WTC11 (cell line): ENCODE results near the gene GNRHR.

Source experiments
- ATF1 ChIP-seq: sonication (generic); formaldehyde crosslinking; IDR thresholded peaks from 2 replicates; pipeline ENCODE4 v1.8.1; 2023; ENCODE audit warnings: mild to moderate bottlenecking, moderate library complexity, missing genetic modification reagents
- CREB1 ChIP-seq: sonication (generic); formaldehyde crosslinking; IDR thresholded peaks from 2 replicates; pipeline ENCODE4 v1.8.0; 2023; ENCODE audit warnings: mild to moderate bottlenecking, missing genetic modification reagents
- ESRRA ChIP-seq: sonication (generic); formaldehyde crosslinking; IDR thresholded peaks from 2 replicates; pipeline ENCODE4 v1.8.1; 2022; ENCODE audit warnings: mild to moderate bottlenecking, missing genetic modification reagents, borderline replicate concordance
- RELA ChIP-seq: sonication (generic); formaldehyde crosslinking; IDR thresholded peaks from 2 replicates; pipeline ENCODE4 v1.8.1; 2022; ENCODE audit warnings: missing genetic modification reagents, mild to moderate bottlenecking, borderline replicate concordance
- USF2 ChIP-seq: sonication (generic); formaldehyde crosslinking; IDR thresholded peaks from 2 replicates; pipeline ENCODE4 v1.8.1; 2023; ENCODE audit warnings: mild to moderate bottlenecking, missing genetic modification reagents, moderate library complexity
- ZBTB43 ChIP-seq: sonication (generic); formaldehyde crosslinking; IDR thresholded peaks from 2 replicates; pipeline ENCODE4 v1.8.1; 2023; ENCODE audit warnings: mild to moderate bottlenecking, missing genetic modification reagents
- ZNF121 ChIP-seq: sonication (generic); formaldehyde crosslinking; IDR thresholded peaks from 2 replicates; pipeline ENCODE4 v1.8.0; 2023; ENCODE audit warnings: missing genetic modification reagents
- ZNF416 ChIP-seq: fragments of 250-450 bp; sonication (Bioruptor Pico); IDR thresholded peaks from 2 replicates; pipeline ENCODE4 v1.9.0; 2021; ENCODE audit warnings: mild to moderate bottlenecking, inconsistent platforms
- TF ChIP-seq, protein P1 (sequence below): fragments of 200-600 bp; IDR thresholded peaks from 2 replicates; pipeline ENCODE4 v1.8.0; 2022; ENCODE audit warnings: antibody characterized with exemption
- TF ChIP-seq, protein P2 (sequence below): sonication (generic); formaldehyde crosslinking; IDR thresholded peaks from 2 replicates; pipeline ENCODE4 v1.8.0; 2023; ENCODE audit warnings: missing genetic modification reagents

DNA sequence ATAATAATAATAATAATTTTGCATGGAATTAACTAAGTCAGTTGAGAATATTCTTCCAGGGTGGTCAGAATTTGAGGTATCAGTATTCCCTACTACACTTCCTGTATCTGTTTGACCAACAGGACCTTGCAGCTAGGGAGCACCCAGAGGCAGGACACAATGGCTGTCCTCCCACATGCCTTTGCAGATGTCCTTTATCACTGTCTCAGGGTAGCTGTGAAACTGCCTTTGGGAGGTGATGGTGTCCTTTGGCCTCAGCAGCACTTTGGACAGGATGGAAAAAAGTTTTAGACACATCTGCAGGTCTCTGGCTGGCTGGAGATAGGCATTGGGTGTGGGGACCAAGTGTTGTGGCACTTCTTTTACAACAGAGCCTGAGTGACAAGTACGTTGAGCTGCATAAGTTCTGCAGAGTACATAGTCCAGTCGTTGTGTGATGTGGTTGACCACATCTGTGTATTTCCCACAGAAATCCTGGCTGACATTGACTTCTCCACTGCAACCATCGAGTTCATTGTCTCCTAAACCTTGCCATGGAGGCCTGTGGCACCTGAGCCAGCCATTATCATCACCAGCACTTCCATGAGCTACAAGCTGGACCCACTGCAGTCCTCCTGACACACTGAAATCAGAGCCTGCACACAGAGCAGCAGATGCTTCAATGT lies 34.1 kb downstream of the GNRHR start:
- TF ChIP-seq ESRRA (no peak), ATF1 (CRISPR knock-in tag) (no peak), ZNF121 (CRISPR knock-in tag) (no peak), USF2 (CRISPR knock-in tag) (no peak), CREB1 (CRISPR knock-in tag) (no peak), ZBTB43 (CRISPR knock-in tag) (no peak), ZNF416 (CRISPR knock-in tag) (no peak), RELA (CRISPR knock-in tag) (no peak)
- TF ChIP-seq, protein P1, sequence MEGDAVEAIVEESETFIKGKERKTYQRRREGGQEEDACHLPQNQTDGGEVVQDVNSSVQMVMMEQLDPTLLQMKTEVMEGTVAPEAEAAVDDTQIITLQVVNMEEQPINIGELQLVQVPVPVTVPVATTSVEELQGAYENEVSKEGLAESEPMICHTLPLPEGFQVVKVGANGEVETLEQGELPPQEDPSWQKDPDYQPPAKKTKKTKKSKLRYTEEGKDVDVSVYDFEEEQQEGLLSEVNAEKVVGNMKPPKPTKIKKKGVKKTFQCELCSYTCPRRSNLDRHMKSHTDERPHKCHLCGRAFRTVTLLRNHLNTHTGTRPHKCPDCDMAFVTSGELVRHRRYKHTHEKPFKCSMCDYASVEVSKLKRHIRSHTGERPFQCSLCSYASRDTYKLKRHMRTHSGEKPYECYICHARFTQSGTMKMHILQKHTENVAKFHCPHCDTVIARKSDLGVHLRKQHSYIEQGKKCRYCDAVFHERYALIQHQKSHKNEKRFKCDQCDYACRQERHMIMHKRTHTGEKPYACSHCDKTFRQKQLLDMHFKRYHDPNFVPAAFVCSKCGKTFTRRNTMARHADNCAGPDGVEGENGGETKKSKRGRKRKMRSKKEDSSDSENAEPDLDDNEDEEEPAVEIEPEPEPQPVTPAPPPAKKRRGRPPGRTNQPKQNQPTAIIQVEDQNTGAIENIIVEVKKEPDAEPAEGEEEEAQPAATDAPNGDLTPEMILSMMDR, result no peak
- TF ChIP-seq, protein P2, sequence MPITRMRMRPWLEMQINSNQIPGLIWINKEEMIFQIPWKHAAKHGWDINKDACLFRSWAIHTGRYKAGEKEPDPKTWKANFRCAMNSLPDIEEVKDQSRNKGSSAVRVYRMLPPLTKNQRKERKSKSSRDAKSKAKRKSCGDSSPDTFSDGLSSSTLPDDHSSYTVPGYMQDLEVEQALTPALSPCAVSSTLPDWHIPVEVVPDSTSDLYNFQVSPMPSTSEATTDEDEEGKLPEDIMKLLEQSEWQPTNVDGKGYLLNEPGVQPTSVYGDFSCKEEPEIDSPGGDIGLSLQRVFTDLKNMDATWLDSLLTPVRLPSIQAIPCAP (CRISPR knock-in tag), result no peak
